GM04503 (cell line): ENCODE data around the gene PRKAB2.
"Not testable (repeated sequence)": the region's sequence is repeated elsewhere in the genome, so short reads cannot be mapped to it uniquely, and the experiment has no call there.

Source experiments
- DNase-seq: peaks from one replicate; pipeline ENCODE4 v3.0.0-alpha.2; 2012; ENCODE audit warnings: low read depth

PRKAB2 gene

GRCh38 chr1:147172168-147173016, at the start of gene PRKAB2:
TSS of gene PRKAB2 (minus strand) at chr1:147172470. CDS start at chr1:147172144, 326 bp downstream.
- peak; percentile 76 for DNase-seq

GRCh38 chr1:147218606-147219005, 46.3 kb upstream of the PRKAB2 start:
- no peak for DNase-seq

- no peak for DNase-seq
These were observed 44.9 kb upstream of the PRKAB2 start for GRCh38 chr1:147217141-147217540.

GRCh38 chr1:147216124-147216523, 43.9 kb upstream of the PRKAB2 start:
- no peak for DNase-seq

GRCh38 chr1:147215540-147215916, 43.3 kb upstream of the PRKAB2 start:
- no peak for DNase-seq

- no peak for DNase-seq
These were observed 42.7 kb upstream of the PRKAB2 start for GRCh38 chr1:147214842-147215539.

- no peak for DNase-seq
These were observed 42.1 kb upstream of the PRKAB2 start for GRCh38 chr1:147214325-147214724.

GRCh38 chr1:147213271-147213670, 41.0 kb upstream of the PRKAB2 start:
- no peak for DNase-seq

GRCh38 chr1:147211577-147211976, 39.3 kb upstream of the PRKAB2 start:
- DNase-seq: no peak

- DNase-seq: no peak
These were observed 38.7 kb upstream of the PRKAB2 start for GRCh38 chr1:147210987-147211386.

GRCh38 chr1:147209825-147210821, 37.9 kb upstream of the PRKAB2 start:
- no peak for DNase-seq

- DNase-seq: no peak
These were observed 36.3 kb upstream of the PRKAB2 start for GRCh38 chr1:147208619-147209018.

GRCh38 chr1:147207192-147207591, 34.9 kb upstream of the PRKAB2 start:
- no peak for DNase-seq

GRCh38 chr1:147204080-147204479, 31.8 kb upstream of the PRKAB2 start:
- no peak for DNase-seq

- no peak for DNase-seq
These were observed 30.3 kb upstream of the PRKAB2 start for GRCh38 chr1:147202576-147202975.

- no peak for DNase-seq
These were observed 29.5 kb upstream of the PRKAB2 start for GRCh38 chr1:147201786-147202185.

GRCh38 chr1:147201276-147201675, 29.0 kb upstream of the PRKAB2 start:
- DNase-seq: no peak

- not testable (repeated sequence) for DNase-seq
These were observed 25.1 kb upstream of the PRKAB2 start for GRCh38 chr1:147197324-147197723.

GRCh38 chr1:147189514-147189913, 17.2 kb upstream of the PRKAB2 start:
- no peak for DNase-seq

GRCh38 chr1:147185432-147185831, 13.2 kb upstream of the PRKAB2 start:
- DNase-seq: no peak

- no peak for DNase-seq
These were observed 5.5 kb upstream of the PRKAB2 start for GRCh38 chr1:147177611-147178380.
